ENCODE data around the gene VAV3. TPM values are rescaled to one million over a fixed set of nuclear protein-coding genes. Genes with fewer than 3 reads are reported as not detected.

Gene VAV3
- total and polyA plus RNA-seq, 9 of the 15 experiments (the other 6 are each of a cell fraction or from before 2014, with no cell fraction given): not detected

GRCh38 chr1:107840725-107841124, 124.3 kb downstream of the VAV3 start (continued):
- no peak for TF ChIP-seq FOXO4 (CRISPR knock-in tag; IDR thresholded peaks at IDR 0.05)

- Histone ChIP-seq H3K79me2 (ENCODE audit: control insufficient read depth, insufficient read depth, low read length) (no peaks in the 10 kb centered on the region), H3K4me2 (ENCODE audit: insufficient read depth, low read length) (no peak overlapping the region), H3K9me1 (ENCODE audit: control insufficient read depth, insufficient read depth, low read length) (no peaks in the 10 kb centered on the region), H3K9me3 (replicated peaks; ENCODE audit: control insufficient read depth, insufficient read depth, low read depth, low read length) (no peaks in the 10 kb centered on the region), H3K4me3 (no peak overlapping the region), H4K20me1 (replicated peaks; ENCODE audit: control insufficient read depth, insufficient read depth, low read length) (no peaks in the 10 kb centered on the region), H3K4me1 (replicated peaks in 1 of 2; ENCODE audit: control insufficient read depth in 2 of 2, insufficient read depth in 2 of 2, low read length in 2 of 2) (no peaks in the 10 kb centered on the region), H3K27me3 (ENCODE audit: control insufficient read depth in 2 of 2, insufficient read depth in 2 of 2, low read length in 2 of 2) (no peaks in the 10 kb centered on the region), H3K36me3 (ENCODE audit: control insufficient read depth, insufficient read depth, low read length) (no peaks in the 10 kb centered on the region), H3K27ac (ENCODE audit: extremely low read depth, low read depth, low read length) (no peak overlapping the region), H3K9ac (ENCODE audit: insufficient read depth in 1 of 2, low read depth in 2 of 2, low read length in 2 of 2) (no peak overlapping the region), H2AFZ (ENCODE audit: low read depth, low read length) (no peak overlapping the region)
- in situ Hi-C loops (cut with MboI) (no loop called here), intact Hi-C loops (cut with micrococcal nuclease) (no loop called here)
- 0% methylated on average over 4 of the region's 4 CpGs for WGBS (ENCODE audit: insufficient coverage, low coverage, missing lambda C conversion rate)
- CTCF ChIA-PET (ENCODE audit: low intra/inter-chr PET ratio): no interaction called here
- FAIRE-seq: no peak
- POLR2A ChIA-PET: interaction anchor here (1.2 kb wide), 1 partner anchor 10 kb away, joined by 4 read pairs; no protein-coding TSS in a partner anchor
- DNase-seq (ENCODE audit: extremely low read depth in 1 of 4, low spot score in 3 of 4): no peak
- ATAC-seq: no peak
- BruUV-seq (replicated peaks): no TSS peak
- TF ChIP-seq ADNP (tag; IDR thresholded peaks at IDR 0.05): no peak
- TF ChIP-seq ELK1 (CRISPR knock-in tag; IDR thresholded peaks at IDR 0.05): no peak
- no peak for TF ChIP-seq ETS2 (tag; IDR thresholded peaks at IDR 0.05; ENCODE audit: borderline replicate concordance, poor library complexity, severe bottlenecking)
- no peak for TF ChIP-seq PCBP1 (IDR thresholded peaks at IDR 0.05; ENCODE audit: low read depth, low read length, poor library complexity, severe bottlenecking)
- no peak for TF ChIP-seq ELF1 (tag; IDR thresholded peaks at IDR 0.05)
- no peak for TF ChIP-seq ZNF589 (CRISPR knock-in tag; IDR thresholded peaks at IDR 0.05; ENCODE audit: low read depth)
- no peak for TF ChIP-seq PHF20 (IDR thresholded peaks at IDR 0.05; ENCODE audit: partially characterized antibody)
- no peak for TF ChIP-seq POU5F1 (IDR thresholded peaks at IDR 0.05; ENCODE audit: borderline replicate concordance, low read depth, low read length, partially characterized antibody)
- TF ChIP-seq CREB3L1 (IDR thresholded peaks at IDR 0.05; ENCODE audit: borderline replicate concordance, low read depth): no peak
- no peak for TF ChIP-seq THRB (CRISPR knock-in tag; conservative IDR thresholded peaks at IDR 0.05)
- TF ChIP-seq HNRNPH1 (optimal IDR thresholded peaks at IDR 0.05; ENCODE audit: low read depth, low read length): no peak
- no peak for TF ChIP-seq ZNF197 (CRISPR knock-in tag; IDR thresholded peaks at IDR 0.05; ENCODE audit: low read depth)
These were observed 126.9 kb downstream of the VAV3 start for GRCh38 chr1:107838056-107838455.
